CD14-positive monocyte (primary cell): Measurements from ENCODE around the gene SHB. TPM values are rescaled to one million over a fixed set of nuclear protein-coding genes. Genes with fewer than 3 reads are reported as not detected.

Experiments
- DNase-seq, 3 donors: peaks; one replicate each; pipeline ENCODE4 v3.0.0-alpha.2; 2011 to 2022
- H2AFZ ChIP-seq: 2 replicates; pipeline ENCODE4 v1.6.0; 2012; ENCODE audit warnings: mild to moderate bottlenecking, low read depth, low read length, inconsistent platforms; ENCODE audit not compliant: insufficient read depth, poor library complexity, severe bottlenecking
- H3K27ac ChIP-seq, 2 donors: 1 replicate in 1 of 2; 2 replicates in 1 of 2; pipeline ENCODE4 v1.5.1; 2012 to 2013; ENCODE audit warnings: low read length in 2 of 2, control low read depth in 1 of 2, inconsistent platforms in 1 of 2, low read depth in 1 of 2, mild to moderate bottlenecking in 1 of 2
- H3K27me3 ChIP-seq, 2 donors: one replicate each; pipeline versions ENCODE4 v1.6.0 to v1.6.1; 2011 to 2013; ENCODE audit warnings: low read length in 2 of 2; ENCODE audit not compliant: control insufficient read depth in 2 of 2, insufficient read depth in 2 of 2
- H3K36me3 ChIP-seq, 2 donors: replicated peaks in 1 of 2; 1 replicate in 1 of 2; 2 replicates in 1 of 2; pipeline versions ENCODE4 v1.5.1 to v1.6.1; 2012 to 2013; ENCODE audit warnings: low read length in 2 of 2, control low read depth in 1 of 2, inconsistent platforms in 1 of 2, mild to moderate bottlenecking in 1 of 2; ENCODE audit not compliant: insufficient read depth in 2 of 2, control insufficient read depth in 1 of 2
- H3K4me1 ChIP-seq, 2 donors: 1 replicate in 1 of 2; 2 replicates in 1 of 2; pipeline versions ENCODE4 v1.5.1 to v1.6.1; 2012 to 2013; ENCODE audit warnings: low read length in 2 of 2, control low read depth in 1 of 2, inconsistent platforms in 1 of 2, mild to moderate bottlenecking in 1 of 2, moderate library complexity in 1 of 2; ENCODE audit not compliant: insufficient read depth in 2 of 2, control insufficient read depth in 1 of 2
- H3K4me2 ChIP-seq: replicated peaks from 2 replicates; pipeline ENCODE3; 2012; ENCODE audit warnings: low read length, moderate library complexity, mild to moderate bottlenecking; ENCODE audit not compliant: poor library complexity, severe bottlenecking; ENCODE audit errors: extremely low read depth
- H3K4me3 ChIP-seq, 3 experiments: fragments of 200-600 bp in 1 of 3; sonication (generic) in 1 of 3; replicated peaks in 1 of 3; 1 replicate in 2 of 3; 2 replicates in 1 of 3; pipeline ENCODE4 v1.5.1; 2011 to 2013; ENCODE audit warnings: low read length in 3 of 3, mild to moderate bottlenecking in 3 of 3, control low read depth in 2 of 3, low read depth in 2 of 3, inconsistent platforms in 1 of 3, moderate library complexity in 1 of 3
- H3K79me2 ChIP-seq: 2 replicates; pipeline ENCODE4 v1.6.0; 2012; ENCODE audit warnings: mild to moderate bottlenecking, control low read depth, inconsistent platforms, low read length, moderate library complexity; ENCODE audit not compliant: insufficient read depth
- H3K9ac ChIP-seq: 2 replicates; pipeline ENCODE4 v1.6.0; 2017; ENCODE audit warnings: low read length, mild to moderate bottlenecking; ENCODE audit not compliant: insufficient read depth, poor library complexity, severe bottlenecking
- H3K9me3 ChIP-seq, 2 donors: replicated peaks in 1 of 2; 1 replicate in 1 of 2; 2 replicates in 1 of 2; pipeline versions ENCODE4 v1.5.1 to v1.6.1; 2012 to 2013; ENCODE audit warnings: low read length in 2 of 2, control low read depth in 1 of 2; ENCODE audit not compliant: control insufficient read depth in 1 of 2, insufficient read depth in 1 of 2
- H4K20me1 ChIP-seq: 2 replicates; pipeline ENCODE4 v1.6.0; 2012; ENCODE audit warnings: mild to moderate bottlenecking, low read length, control low read depth, moderate library complexity; ENCODE audit not compliant: insufficient read depth
- H3K27ac Mint-ChIP-seq, 7 donors: one replicate each; pipeline ENCODE4 v1.8.0; 2020; ENCODE audit warnings: mild to moderate bottlenecking in 7 of 7, mixed read lengths in 7 of 7, moderate library complexity in 6 of 7, inconsistent platforms in 2 of 7
- H3K27me3 Mint-ChIP-seq, 3 donors: one replicate each; pipeline ENCODE4 v1.8.0; 2021 to 2022; ENCODE audit warnings: low read depth in 3 of 3, mild to moderate bottlenecking in 3 of 3, mixed read lengths in 3 of 3, moderate library complexity in 3 of 3, inconsistent platforms in 1 of 3
- H3K36me3 Mint-ChIP-seq, 2 donors: one replicate each; pipeline ENCODE4 v1.8.0; 2020; ENCODE audit warnings: mixed read lengths in 2 of 2, inconsistent platforms in 1 of 2, mild to moderate bottlenecking in 1 of 2
- H3K4me1 Mint-ChIP-seq: one replicate; pipeline ENCODE4 v1.8.0; 2020; ENCODE audit warnings: mild to moderate bottlenecking, mixed read lengths
- H3K4me3 Mint-ChIP-seq, 2 donors: one replicate each; pipeline ENCODE4 v1.8.0; 2020; ENCODE audit warnings: mild to moderate bottlenecking in 2 of 2, mixed read lengths in 2 of 2, moderate library complexity in 1 of 2
- H3K9me3 Mint-ChIP-seq, 7 donors: one replicate each; pipeline ENCODE4 v1.8.0; 2020 to 2022; ENCODE audit warnings: mixed read lengths in 7 of 7, mild to moderate bottlenecking in 6 of 7, moderate library complexity in 6 of 7, inconsistent platforms in 2 of 7
- CTCF ChIP-seq: fragments of 200-600 bp; IDR thresholded peaks from one replicate; pipeline ENCODE4 v1.8.0; 2022; ENCODE audit warnings: antibody characterized with exemption, mild to moderate bottlenecking
- WGBS: methylation state at CpG from one replicate; pipeline ENCODE4 v1.1.5; 2013; ENCODE audit warnings: missing lambda C conversion rate; ENCODE audit not compliant: insufficient coverage; 5-methylcytosine and 5-hydroxymethylcytosine counted together
- intact Hi-C, 2 donors: fragments of 100-400 bp; cut with micrococcal nuclease; formaldehyde crosslinking; loops; one replicate each; pipeline versions ENCODE4 v1.15.0 to v1.15.1; 2023
- polyA plus RNA-seq, 3 donors: library from polyadenylated mRNA; depleted of rRNA in 1 of 3; unstranded in 2 of 3; stranded (reverse) in 1 of 3; fragments of 300-500 nt in 2 of 3; fragments of >200 nt in 1 of 3; fragmentation: Illumina TruSeq in 2 of 3; gene quantifications; 1 replicate in 2 of 3; 2 replicates in 1 of 3; pipeline ENCODE4 v1.2.3, GENCODE V29; 2012 to 2021

Gene SHB
- polyA plus RNA-seq, 3 donors = 0.27 to 1.3 (median 0.31) TPM

- peaks cover 0 to 3% (median 0%) of the 10 kb centered on the region in 7 donors for H3K9me3 Mint-ChIP-seq
- no peak overlapping the region for H3K4me2 ChIP-seq
- no peak overlapping the region for H3K9ac ChIP-seq
- no peaks in the 10 kb centered on the region for H3K36me3 Mint-ChIP-seq
- H3K27ac Mint-ChIP-seq = no peak overlapping the region
- no peak overlapping the region for H3K27ac ChIP-seq
- peaks cover 3 to 17% (median 7%) of the 10 kb centered on the region in 3 donors for H3K27me3 Mint-ChIP-seq
- DNase-seq = no peak
- no peaks in the 10 kb centered on the region for H3K36me3 ChIP-seq
- peaks cover 3 to 5% of the 10 kb centered on the region in 2 donors for H3K4me1 ChIP-seq
- no peak overlapping the region for H3K4me3 Mint-ChIP-seq
- H3K4me3 ChIP-seq = no peak overlapping the region
- H3K9me3 ChIP-seq = no peaks in the 10 kb centered on the region
- TF ChIP-seq CTCF = no peak
- intact Hi-C loops = no loop called here
- peaks cover 2 to 5% of the 10 kb centered on the region in 2 donors for H3K27me3 ChIP-seq
- no peaks in the 10 kb centered on the region for H4K20me1 ChIP-seq
- H3K79me2 ChIP-seq = no peaks in the 10 kb centered on the region
- no peak overlapping the region for H2AFZ ChIP-seq
- WGBS = 96% methylated on average over 2 of the region's 5 CpGs
- peaks cover 4% of the 10 kb centered on the region for H3K4me1 Mint-ChIP-seq
Observed at GRCh38 chr9:38096238-38096805, 27.3 kb upstream of the SHB start.

GRCh38 chr9:38094165-38094564, 25.1 kb upstream of the SHB start:
- Histone ChIP-seq H3K9me3 (no peaks in the 10 kb centered on the region), H3K9ac (no peak overlapping the region), H3K4me3 (no peak overlapping the region), H3K4me2 (no peak overlapping the region), H3K4me1 (peaks cover 6 to 9% of the 10 kb centered on the region in 2 donors), H2AFZ (no peak overlapping the region), H4K20me1 (no peaks in the 10 kb centered on the region), H3K79me2 (no peaks in the 10 kb centered on the region), H3K27me3 (peaks cover 2 to 5% of the 10 kb centered on the region in 2 donors), H3K36me3 (no peaks in the 10 kb centered on the region), H3K27ac (no peak overlapping the region)
- TF ChIP-seq CTCF = no peak
- H3K4me3 Mint-ChIP-seq = no peak overlapping the region
- DNase-seq = no peak
- 96% methylated on average over 3 of the region's 4 CpGs for WGBS
- no peaks in the 10 kb centered on the region for H3K36me3 Mint-ChIP-seq
- H3K27me3 Mint-ChIP-seq = peaks cover 4 to 8% (median 6%) of the 10 kb centered on the region in 3 donors
- intact Hi-C loops = loop anchor here in 1 of 2 donors (5.0 kb wide), 1 partner anchor 182 kb away; no protein-coding TSS in a partner anchor
- peaks cover 12% of the 10 kb centered on the region for H3K4me1 Mint-ChIP-seq
- H3K9me3 Mint-ChIP-seq = peaks cover 0 to 1% (median 0%) of the 10 kb centered on the region in 7 donors
- no peak overlapping the region for H3K27ac Mint-ChIP-seq
